ENCODE data around the gene ADAMTS3.

Gene ADAMTS3

GRCh38 chr4:72424006-72424405 lies 145.0 kb downstream of the ADAMTS3 start:
- ATAC-seq = peak; percentile 61

DNA sequence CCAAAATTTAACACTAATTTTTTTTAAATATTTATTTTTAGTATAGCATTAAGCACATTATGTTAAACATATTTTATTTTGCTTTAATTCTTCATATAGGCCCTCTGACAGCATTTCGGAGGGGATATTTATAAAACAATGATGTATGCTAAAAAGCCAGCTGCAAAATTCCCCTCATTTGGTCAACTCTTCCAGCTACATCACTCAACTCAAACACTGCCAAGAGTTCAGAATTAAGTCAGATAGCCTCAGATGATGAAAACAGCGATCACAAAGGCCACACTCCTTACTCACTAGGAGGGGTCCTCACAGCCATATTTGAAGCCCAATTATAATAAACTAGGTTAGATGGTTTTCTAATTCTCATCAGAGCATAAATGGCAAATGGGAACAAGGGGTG lies 146.6 kb downstream of the ADAMTS3 start:
- no peak for TF ChIP-seq CREB5 (CRISPR knock-in tag; IDR thresholded peaks at IDR 0.05; ENCODE audit: low read depth)
- no peak for TF ChIP-seq SNAI2 (CRISPR knock-in tag; IDR thresholded peaks at IDR 0.05)
- no peak for TF ChIP-seq ZNF70 (CRISPR knock-in tag; IDR thresholded peaks at IDR 0.05)
- no peak for TF ChIP-seq ZNF565 (CRISPR knock-in tag; conservative IDR thresholded peaks at IDR 0.05; ENCODE audit: low read depth)
- no peak for TF ChIP-seq ISL1 (CRISPR knock-in tag; IDR thresholded peaks at IDR 0.05)
- no peak for TF ChIP-seq CSRNP3 (CRISPR knock-in tag; IDR thresholded peaks at IDR 0.05)
- TF ChIP-seq OSR1 (CRISPR knock-in tag; IDR thresholded peaks at IDR 0.05) = no peak
- TF ChIP-seq ARNTL (CRISPR knock-in tag; IDR thresholded peaks at IDR 0.05; ENCODE audit: borderline replicate concordance, low read depth) = no peak
- TF ChIP-seq BACH2 (CRISPR knock-in tag; IDR thresholded peaks at IDR 0.05; ENCODE audit: borderline replicate concordance) = no peak
- TF ChIP-seq, protein P1, sequence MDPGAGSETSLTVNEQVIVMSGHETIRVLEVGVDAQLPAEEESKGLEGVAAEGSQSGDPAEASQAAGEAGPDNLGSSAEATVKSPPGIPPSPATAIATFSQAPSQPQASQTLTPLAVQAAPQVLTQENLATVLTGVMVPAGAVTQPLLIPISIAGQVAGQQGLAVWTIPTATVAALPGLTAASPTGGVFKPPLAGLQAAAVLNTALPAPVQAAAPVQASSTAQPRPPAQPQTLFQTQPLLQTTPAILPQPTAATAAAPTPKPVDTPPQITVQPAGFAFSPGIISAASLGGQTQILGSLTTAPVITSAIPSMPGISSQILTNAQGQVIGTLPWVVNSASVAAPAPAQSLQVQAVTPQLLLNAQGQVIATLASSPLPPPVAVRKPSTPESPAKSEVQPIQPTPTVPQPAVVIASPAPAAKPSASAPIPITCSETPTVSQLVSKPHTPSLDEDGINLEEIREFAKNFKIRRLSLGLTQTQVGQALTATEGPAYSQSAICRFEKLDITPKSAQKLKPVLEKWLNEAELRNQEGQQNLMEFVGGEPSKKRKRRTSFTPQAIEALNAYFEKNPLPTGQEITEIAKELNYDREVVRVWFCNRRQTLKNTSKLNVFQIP (CRISPR knock-in tag; IDR thresholded peaks at IDR 0.05; ENCODE audit: borderline replicate concordance, low read depth) = no peak
- no peak for ATAC-seq

More at GRCh38 chr4:72424006-72424405, 145.0 kb downstream of the ADAMTS3 start:
- TF ChIP-seq TCF4 (CRISPR knock-in tag; IDR thresholded peaks at IDR 0.05; ENCODE audit: borderline replicate concordance) (peak; percentile 90), ISL1 (CRISPR knock-in tag; IDR thresholded peaks at IDR 0.05) (peak; percentile 83), ZFP3 (CRISPR knock-in tag; IDR thresholded peaks at IDR 0.05) (no peak)
- TF ChIP-seq, protein P2, sequence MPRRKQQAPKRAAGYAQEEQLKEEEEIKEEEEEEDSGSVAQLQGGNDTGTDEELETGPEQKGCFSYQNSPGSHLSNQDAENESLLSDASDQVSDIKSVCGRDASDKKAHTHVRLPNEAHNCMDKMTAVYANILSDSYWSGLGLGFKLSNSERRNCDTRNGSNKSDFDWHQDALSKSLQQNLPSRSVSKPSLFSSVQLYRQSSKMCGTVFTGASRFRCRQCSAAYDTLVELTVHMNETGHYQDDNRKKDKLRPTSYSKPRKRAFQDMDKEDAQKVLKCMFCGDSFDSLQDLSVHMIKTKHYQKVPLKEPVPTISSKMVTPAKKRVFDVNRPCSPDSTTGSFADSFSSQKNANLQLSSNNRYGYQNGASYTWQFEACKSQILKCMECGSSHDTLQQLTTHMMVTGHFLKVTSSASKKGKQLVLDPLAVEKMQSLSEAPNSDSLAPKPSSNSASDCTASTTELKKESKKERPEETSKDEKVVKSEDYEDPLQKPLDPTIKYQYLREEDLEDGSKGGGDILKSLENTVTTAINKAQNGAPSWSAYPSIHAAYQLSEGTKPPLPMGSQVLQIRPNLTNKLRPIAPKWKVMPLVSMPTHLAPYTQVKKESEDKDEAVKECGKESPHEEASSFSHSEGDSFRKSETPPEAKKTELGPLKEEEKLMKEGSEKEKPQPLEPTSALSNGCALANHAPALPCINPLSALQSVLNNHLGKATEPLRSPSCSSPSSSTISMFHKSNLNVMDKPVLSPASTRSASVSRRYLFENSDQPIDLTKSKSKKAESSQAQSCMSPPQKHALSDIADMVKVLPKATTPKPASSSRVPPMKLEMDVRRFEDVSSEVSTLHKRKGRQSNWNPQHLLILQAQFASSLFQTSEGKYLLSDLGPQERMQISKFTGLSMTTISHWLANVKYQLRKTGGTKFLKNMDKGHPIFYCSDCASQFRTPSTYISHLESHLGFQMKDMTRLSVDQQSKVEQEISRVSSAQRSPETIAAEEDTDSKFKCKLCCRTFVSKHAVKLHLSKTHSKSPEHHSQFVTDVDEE (CRISPR knock-in tag; IDR thresholded peaks at IDR 0.05) = peak; percentile 34; the same call in 1 of the 2 replicates

DNA sequence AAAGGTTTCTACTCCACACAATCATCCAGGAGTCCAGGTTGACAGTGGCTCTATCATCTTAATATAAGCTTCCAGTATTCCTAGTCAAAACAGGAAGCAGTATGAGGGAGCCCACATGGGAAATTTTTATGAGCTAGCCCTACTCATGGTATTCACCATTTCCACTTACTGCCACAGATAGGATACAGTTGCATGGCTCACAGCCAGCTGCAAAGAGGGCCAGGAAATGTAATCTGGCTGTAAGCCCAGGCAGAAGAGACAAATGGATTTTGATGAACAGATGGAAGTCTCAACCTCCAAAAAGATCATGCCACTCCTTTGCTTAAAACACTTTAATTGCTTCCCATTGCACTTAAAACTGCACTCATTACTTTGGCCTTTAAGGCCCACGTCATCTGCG lies 150.6 kb downstream of the ADAMTS3 start:
- peak; percentile 49; the same call in 1 of the 2 replicates for TF ChIP-seq ZFP3 (CRISPR knock-in tag; IDR thresholded peaks at IDR 0.05)
- 0 out of 2 replicates have a peak, but pooled peaks have one; percentile 12 for TF ChIP-seq ZNF8 (CRISPR knock-in tag; IDR thresholded peaks at IDR 0.05)
- TF ChIP-seq GLIS3 (CRISPR knock-in tag; IDR thresholded peaks at IDR 0.05) = 0 out of 2 replicates have a peak, but pooled peaks have one; percentile 42
- TF ChIP-seq ESRRG (CRISPR knock-in tag; IDR thresholded peaks at IDR 0.05) = peak; percentile 37; the same call in 1 of the 2 replicates
- TF ChIP-seq, protein P2 (CRISPR knock-in tag; IDR thresholded peaks at IDR 0.05) = peak; percentile 81
- no peak for TF ChIP-seq OSR1 (CRISPR knock-in tag; IDR thresholded peaks at IDR 0.05)
- TF ChIP-seq TCF4 (CRISPR knock-in tag; IDR thresholded peaks at IDR 0.05; ENCODE audit: borderline replicate concordance) = peak; percentile 63
- peak; percentile 98 for TF ChIP-seq ISL1 (CRISPR knock-in tag; IDR thresholded peaks at IDR 0.05)
- TF ChIP-seq CREB5 (CRISPR knock-in tag; IDR thresholded peaks at IDR 0.05; ENCODE audit: low read depth) = 0 out of 2 replicates have a peak, but pooled peaks have one; percentile 27
- TF ChIP-seq, protein P3, sequence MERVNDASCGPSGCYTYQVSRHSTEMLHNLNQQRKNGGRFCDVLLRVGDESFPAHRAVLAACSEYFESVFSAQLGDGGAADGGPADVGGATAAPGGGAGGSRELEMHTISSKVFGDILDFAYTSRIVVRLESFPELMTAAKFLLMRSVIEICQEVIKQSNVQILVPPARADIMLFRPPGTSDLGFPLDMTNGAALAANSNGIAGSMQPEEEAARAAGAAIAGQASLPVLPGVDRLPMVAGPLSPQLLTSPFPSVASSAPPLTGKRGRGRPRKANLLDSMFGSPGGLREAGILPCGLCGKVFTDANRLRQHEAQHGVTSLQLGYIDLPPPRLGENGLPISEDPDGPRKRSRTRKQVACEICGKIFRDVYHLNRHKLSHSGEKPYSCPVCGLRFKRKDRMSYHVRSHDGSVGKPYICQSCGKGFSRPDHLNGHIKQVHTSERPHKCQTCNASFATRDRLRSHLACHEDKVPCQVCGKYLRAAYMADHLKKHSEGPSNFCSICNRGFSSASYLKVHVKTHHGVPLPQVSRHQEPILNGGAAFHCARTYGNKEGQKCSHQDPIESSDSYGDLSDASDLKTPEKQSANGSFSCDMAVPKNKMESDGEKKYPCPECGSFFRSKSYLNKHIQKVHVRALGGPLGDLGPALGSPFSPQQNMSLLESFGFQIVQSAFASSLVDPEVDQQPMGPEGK (CRISPR knock-in tag; IDR thresholded peaks at IDR 0.05; ENCODE audit: borderline replicate concordance) = no peak
- peak; percentile 93 for ATAC-seq

All from SK-N-SH treated with all-trans-retinoic acid at 6 μM for 48 hours (cell line).